ENCODE results near the gene HLF. TPM values are rescaled to one million over a fixed set of nuclear protein-coding genes. Genes with fewer than 3 reads are reported as not detected.

HLF gene
- total RNA-seq, 1 experiment from 2014 or later: not detected

- Histone ChIP-seq H3K27ac (no peak overlapping the region), H3K79me2 (ENCODE audit: low read depth) (no peaks in the 10 kb centered on the region), H3F3A (ENCODE audit: insufficient read depth, low read depth) (no peaks in the 10 kb centered on the region), H3K27me3 (ENCODE audit: insufficient read depth, low read depth) (peaks cover 19% of the 10 kb centered on the region), H3K9me3 (ENCODE audit: insufficient read depth, low read depth) (no peaks in the 10 kb centered on the region), H3K36me3 (ENCODE audit: low read depth) (no peaks in the 10 kb centered on the region), H3K4me2 (no peak overlapping the region), H2AFZ (no peak overlapping the region), H3K9me2 (ENCODE audit: insufficient read depth) (no peaks in the 10 kb centered on the region), H3K4me3 (no peak overlapping the region), H4K20me1 (ENCODE audit: insufficient read depth) (no peaks in the 10 kb centered on the region), H3K4me1 (replicated peaks; ENCODE audit: insufficient read depth) (no peaks in the 10 kb centered on the region)
- BruUV-seq (replicated peaks): no TSS peak
- TF ChIP-seq CTCF (conservative IDR thresholded peaks at IDR 0.05) (no peak), EZH2 (IDR thresholded peaks at IDR 0.05; ENCODE audit: low read depth) (no peak)
- ChIA-PET POLR2A (ENCODE audit: unreplicated experiment) (no interaction called here), CTCF (no interaction called here)
- intact Hi-C loops (cut with micrococcal nuclease; ENCODE audit: unreplicated experiment): no loop called here
- no peak for DNase-seq
These were observed 78.2 kb downstream of the HLF start for GRCh38 chr17:55342800-55343585.

GRCh38 chr17:55343900-55344513, 79.2 kb downstream of the HLF start:
- intact Hi-C loops (cut with micrococcal nuclease; ENCODE audit: unreplicated experiment): no loop called here
- DNase-seq: no peak
- Histone ChIP-seq H3K9me3 (ENCODE audit: insufficient read depth, low read depth) (no peaks in the 10 kb centered on the region), H3K4me1 (replicated peaks; ENCODE audit: insufficient read depth) (no peaks in the 10 kb centered on the region), H3K4me2 (no peak overlapping the region), H3K4me3 (no peak overlapping the region), H3K27ac (no peak overlapping the region), H3K9me2 (ENCODE audit: insufficient read depth) (no peaks in the 10 kb centered on the region), H3K36me3 (ENCODE audit: low read depth) (no peaks in the 10 kb centered on the region), H3K79me2 (ENCODE audit: low read depth) (no peaks in the 10 kb centered on the region), H3F3A (ENCODE audit: insufficient read depth, low read depth) (no peaks in the 10 kb centered on the region), H4K20me1 (ENCODE audit: insufficient read depth) (no peaks in the 10 kb centered on the region), H2AFZ (no peak overlapping the region), H3K27me3 (ENCODE audit: insufficient read depth, low read depth) (peaks cover 19% of the 10 kb centered on the region)
- TF ChIP-seq CTCF (conservative IDR thresholded peaks at IDR 0.05): no peak
- TF ChIP-seq EZH2 (IDR thresholded peaks at IDR 0.05; ENCODE audit: low read depth): no peak
- ChIA-PET POLR2A (ENCODE audit: unreplicated experiment) (no interaction called here), CTCF (no interaction called here)
- no TSS peak for BruUV-seq (replicated peaks)

- POLR2A ChIA-PET (ENCODE audit: unreplicated experiment): no interaction called here
- no peaks in the 10 kb centered on the region for H3F3A ChIP-seq (ENCODE audit: insufficient read depth, low read depth)
- no peak for DNase-seq
- no peak overlapping the region for H2AFZ ChIP-seq
- H3K9me3 ChIP-seq (ENCODE audit: insufficient read depth, low read depth): no peaks in the 10 kb centered on the region
- H3K4me3 ChIP-seq: no peak overlapping the region
- no peaks in the 10 kb centered on the region for H3K9me2 ChIP-seq (ENCODE audit: insufficient read depth)
- H3K4me1 ChIP-seq (replicated peaks; ENCODE audit: insufficient read depth): no peaks in the 10 kb centered on the region
- no peak overlapping the region for H3K4me2 ChIP-seq
- intact Hi-C loops (cut with micrococcal nuclease; ENCODE audit: unreplicated experiment): no loop called here
- no peaks in the 10 kb centered on the region for H4K20me1 ChIP-seq (ENCODE audit: insufficient read depth)
- H3K36me3 ChIP-seq (ENCODE audit: low read depth): no peaks in the 10 kb centered on the region
- no TSS peak for BruUV-seq (replicated peaks)
- TF ChIP-seq EZH2 (IDR thresholded peaks at IDR 0.05; ENCODE audit: low read depth) (no peak), CTCF (conservative IDR thresholded peaks at IDR 0.05) (no peak)
- H3K27ac ChIP-seq: no peak overlapping the region
- H3K27me3 ChIP-seq (ENCODE audit: insufficient read depth, low read depth): peaks cover 14% of the 10 kb centered on the region
- no peaks in the 10 kb centered on the region for H3K79me2 ChIP-seq (ENCODE audit: low read depth)
- CTCF ChIA-PET: no interaction called here
These were observed 79.8 kb downstream of the HLF start for GRCh38 chr17:55344514-55344997.

Measured in PC-9 (cell line).